Measurements from ENCODE around the gene GPATCH1. TPM values are rescaled to one million over a fixed set of nuclear protein-coding genes. Genes with fewer than 3 reads are reported as not detected.

Gene GPATCH1
- total RNA-seq, 4 donors from 2014 or later = under 0.01 to 13.1 (median 7.4) TPM

GRCh38 chr19:33075519-33075918 lies 5.5 kb upstream of the GPATCH1 start:
- Histone ChIP-seq H3K36me3 (no peaks in the 10 kb centered on the region), H3K27me3 (no peaks in the 10 kb centered on the region), H3K9me3 (no peaks in the 10 kb centered on the region), H3K27ac (no peak overlapping the region), H3K4me3 (no peak overlapping the region), H3K4me1 (no peaks in the 10 kb centered on the region)
- intact Hi-C loops (cut with DNase I; ENCODE audit: low total_unique reads) = no loop called here
- TF ChIP-seq CTCF (IDR thresholded peaks at IDR 0.05) (no peak), POLR2A (IDR thresholded peaks at IDR 0.05) (no peak)
- no peak for DNase-seq

- Histone ChIP-seq H3K27ac (no peak overlapping the region), H3K4me1 (no peaks in the 10 kb centered on the region), H3K4me3 (no peak overlapping the region), H3K36me3 (no peaks in the 10 kb centered on the region), H3K27me3 (no peaks in the 10 kb centered on the region), H3K9me3 (no peaks in the 10 kb centered on the region)
- DNase-seq = no peak
- no peak for TF ChIP-seq POLR2A (IDR thresholded peaks at IDR 0.05)
- TF ChIP-seq CTCF (IDR thresholded peaks at IDR 0.05) = no peak
- intact Hi-C loops (cut with DNase I; ENCODE audit: low total_unique reads) = loop anchor here (10.0 kb wide), 1 partner anchor 111 kb away; the partner anchor contains the start of genes CEP89 and FAAP24
Observed at GRCh38 chr19:33085570-33086128, 4.7 kb downstream of the GPATCH1 start.

- Histone ChIP-seq H3K36me3 (no peaks in the 10 kb centered on the region), H3K27me3 (no peaks in the 10 kb centered on the region), H3K4me3 (no peak overlapping the region), H3K9me3 (no peaks in the 10 kb centered on the region), H3K4me1 (no peaks in the 10 kb centered on the region), H3K27ac (no peak overlapping the region)
- TF ChIP-seq POLR2A (IDR thresholded peaks at IDR 0.05) (no peak), CTCF (IDR thresholded peaks at IDR 0.05) (no peak)
- no peak for DNase-seq
- intact Hi-C loops (cut with DNase I; ENCODE audit: low total_unique reads) = loop anchor here (10.0 kb wide), 1 partner anchor 112 kb away; the partner anchor contains the start of genes CEP89 and FAAP24
Observed at GRCh38 chr19:33086955-33087354, 6.0 kb downstream of the GPATCH1 start.

- Histone ChIP-seq H3K9me3 (no peaks in the 10 kb centered on the region), H3K36me3 (no peaks in the 10 kb centered on the region), H3K27me3 (no peaks in the 10 kb centered on the region), H3K4me3 (no peak overlapping the region), H3K4me1 (no peaks in the 10 kb centered on the region), H3K27ac (no peak overlapping the region)
- intact Hi-C loops (cut with DNase I; ENCODE audit: low total_unique reads) = loop anchor here (10.0 kb wide), 1 partner anchor 114 kb away; the partner anchor contains the start of genes CEP89 and FAAP24
- no peak for TF ChIP-seq POLR2A (IDR thresholded peaks at IDR 0.05)
- no peak for TF ChIP-seq CTCF (IDR thresholded peaks at IDR 0.05)
- DNase-seq = no peak
Observed at GRCh38 chr19:33089010-33089409, 8.0 kb downstream of the GPATCH1 start.

- Histone ChIP-seq H3K27me3 (no peaks in the 10 kb centered on the region), H3K4me3 (no peak overlapping the region), H3K36me3 (no peaks in the 10 kb centered on the region), H3K9me3 (no peaks in the 10 kb centered on the region), H3K27ac (no peak overlapping the region), H3K4me1 (no peaks in the 10 kb centered on the region)
- DNase-seq = no peak
- TF ChIP-seq POLR2A (IDR thresholded peaks at IDR 0.05) (no peak), CTCF (IDR thresholded peaks at IDR 0.05) (no peak)
- intact Hi-C loops (cut with DNase I; ENCODE audit: low total_unique reads) = no loop called here
Observed at GRCh38 chr19:33090179-33090578, 9.2 kb downstream of the GPATCH1 start.

Data from uterus (tissue), 4 donors.